ENCODE data around the gene AIMP2. TPM values are rescaled to one million over a fixed set of nuclear protein-coding genes. Genes with fewer than 3 reads are reported as not detected.
A peak's percentile ranks its signal among the peaks of the same experiment; 100 is the strongest.
"Not testable (repeated sequence)": the region's sequence is repeated elsewhere in the genome, so short reads cannot be mapped to it uniquely, and the experiment has no call there.

Gene AIMP2
- 97.2 and 106 TPM in 2 replicates for total RNA-seq (2014; rRNA removed; shearing (Covaris generic); ENCODE audit: low replicate concordance)

DNA sequence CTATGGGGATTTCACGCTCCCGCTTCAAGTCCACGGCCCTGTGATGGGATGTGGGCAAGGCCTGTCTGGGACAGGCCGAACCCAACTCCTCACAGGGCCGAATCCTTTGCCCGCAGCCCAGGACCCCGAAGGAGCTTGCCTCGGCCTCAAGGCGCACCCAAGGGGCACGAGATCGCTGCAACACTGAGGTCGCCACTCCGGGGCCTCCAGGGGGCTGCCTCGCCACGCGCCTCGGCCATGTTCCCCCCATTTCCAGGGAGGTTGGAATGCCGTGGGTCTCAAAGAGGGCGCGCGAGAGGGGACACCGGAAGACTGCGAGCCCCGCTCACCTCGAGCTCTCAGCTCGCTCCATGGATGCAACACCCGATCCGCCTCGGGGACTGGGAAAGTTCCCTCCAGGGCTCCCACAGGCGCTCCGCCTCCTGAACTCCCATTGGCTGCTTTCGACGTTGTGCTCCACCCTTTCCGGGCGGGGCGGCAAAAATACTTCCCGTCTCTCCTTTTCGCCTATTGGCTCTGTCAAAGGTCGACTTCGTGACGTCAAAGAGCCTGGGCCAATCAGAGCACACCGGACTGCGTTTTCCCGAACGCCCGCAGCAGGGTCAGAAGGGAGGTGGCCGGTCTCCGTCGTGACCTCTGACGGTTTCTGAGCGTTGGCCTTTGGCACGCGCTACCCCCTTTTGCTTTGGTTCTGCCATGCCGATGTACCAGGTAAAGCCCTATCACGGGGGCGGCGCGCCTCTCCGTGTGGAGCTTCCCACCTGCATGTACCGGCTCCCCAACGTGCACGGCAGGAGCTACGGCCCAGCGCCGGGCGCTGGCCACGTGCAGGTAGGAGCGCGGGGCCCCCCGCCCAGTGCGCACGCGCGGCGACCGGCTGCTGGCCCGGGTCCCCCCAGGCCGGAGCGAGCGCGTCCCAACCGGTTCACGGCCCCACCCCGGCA is at the start of gene AIMP2, which contains the start of gene PMS2:
TSS of gene AIMP2 (plus strand) at position 605 of the 944 bp plus-strand sequence. CDS start at position 697, 92 bp downstream.
TSS of gene PMS2 (minus strand) at position 382 of the 944 bp plus-strand sequence. CDS start at position 352, 30 bp downstream.
- peak within 1 kb of the TSS; percentile 67; the same call in 1 of the 2 replicates for H2AFZ ChIP-seq (ENCODE audit: low read length)
- H3K9me3 ChIP-seq (ENCODE audit: low read length), result no peaks in the 10 kb centered on the region
- no peaks in the 10 kb centered on the region for H3K9me2 ChIP-seq (replicated peaks; ENCODE audit: insufficient read depth, low read length)
- peaks cover 73% of the 10 kb centered on the region for H3K79me2 ChIP-seq (ENCODE audit: low read length)
- H3K4me3 ChIP-seq (ENCODE audit: low read length), result peak within 1 kb of the TSS; percentile 98
- H3K36me3 ChIP-seq (ENCODE audit: insufficient read depth, low read length), result peaks cover 18% of the 10 kb centered on the region; the same call in 1 of the 2 replicates
- peak within 1 kb of the TSS; percentile 94 for H3K27ac ChIP-seq (ENCODE audit: low read length)
- no peaks in the 10 kb centered on the region for H4K20me1 ChIP-seq (ENCODE audit: insufficient read depth, low read depth, low read length)
- H3K27me3 ChIP-seq (ENCODE audit: low read length), result no peaks in the 10 kb centered on the region
- DNase-seq, result peak; percentile 99
- H3K4me2 ChIP-seq (ENCODE audit: low read depth, low read length, poor library complexity, severe bottlenecking), result peak within 1 kb of the TSS; percentile 93
- peaks cover 28% of the 10 kb centered on the region for H3K4me1 ChIP-seq (ENCODE audit: low read length)
- H3K9ac ChIP-seq (ENCODE audit: low read length), result peak within 1 kb of the TSS; percentile 99

DNA sequence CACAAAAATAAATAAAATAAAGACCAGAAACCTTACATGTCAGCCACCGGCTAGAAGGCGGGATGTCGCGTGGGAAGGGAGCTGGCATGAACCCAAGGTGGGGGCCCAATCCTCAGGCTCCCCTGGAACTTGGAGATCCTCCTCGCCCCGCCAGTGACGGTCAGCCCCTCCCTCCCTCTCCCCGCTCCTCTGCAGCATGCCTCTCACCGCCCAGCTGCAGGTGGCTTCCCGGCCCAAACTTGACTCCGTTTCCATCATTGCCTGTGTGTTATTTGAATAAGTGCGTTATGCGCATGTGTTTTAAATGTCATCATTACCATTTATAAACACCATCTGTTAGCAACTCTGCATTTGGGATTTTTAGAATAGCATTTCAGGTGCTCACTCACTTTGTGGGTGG is 45.9 kb upstream of the AIMP2 start:
- H3K79me2 ChIP-seq (ENCODE audit: low read length); H3K4me3 ChIP-seq (ENCODE audit: low read length); H3K9me3 ChIP-seq (ENCODE audit: low read length); H4K20me1 ChIP-seq (ENCODE audit: insufficient read depth, low read depth, low read length); H2AFZ ChIP-seq (ENCODE audit: low read length); H3K9me2 ChIP-seq (replicated peaks; ENCODE audit: insufficient read depth, low read length); H3K36me3 ChIP-seq (ENCODE audit: insufficient read depth, low read length); H3K4me1 ChIP-seq (ENCODE audit: low read length); DNase-seq; H3K9ac ChIP-seq (ENCODE audit: low read length); H3K27ac ChIP-seq (ENCODE audit: low read length); H3K4me2 ChIP-seq (ENCODE audit: low read depth, low read length, poor library complexity, severe bottlenecking); H3K27me3 ChIP-seq (ENCODE audit: low read length): not testable (repeated sequence)

DNA sequence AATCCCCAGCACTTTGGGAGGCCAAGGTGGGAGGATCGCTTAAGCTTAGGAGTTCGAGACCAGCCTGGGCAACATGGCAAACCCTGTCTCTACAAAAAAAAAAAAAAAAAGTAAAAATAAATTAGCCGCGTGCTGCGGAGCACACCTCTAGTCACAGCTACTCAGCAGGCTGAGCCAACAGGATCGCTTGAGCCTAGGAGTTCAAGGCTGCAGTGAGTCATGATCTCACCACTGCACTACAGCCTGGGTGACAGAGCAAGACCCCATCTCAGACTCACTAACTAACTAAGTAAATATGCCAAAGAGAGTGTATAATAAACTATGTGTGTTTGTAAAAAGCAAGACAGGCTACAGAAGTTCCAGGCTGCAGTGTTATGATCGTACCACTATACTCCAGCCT is 45.3 kb upstream of the AIMP2 start:
- DNase-seq; H3K4me1 ChIP-seq (ENCODE audit: low read length); H3K4me2 ChIP-seq (ENCODE audit: low read depth, low read length, poor library complexity, severe bottlenecking); H2AFZ ChIP-seq (ENCODE audit: low read length); H3K4me3 ChIP-seq (ENCODE audit: low read length); H3K27ac ChIP-seq (ENCODE audit: low read length); H3K9ac ChIP-seq (ENCODE audit: low read length); H3K36me3 ChIP-seq (ENCODE audit: insufficient read depth, low read length); H3K9me3 ChIP-seq (ENCODE audit: low read length); H3K9me2 ChIP-seq (replicated peaks; ENCODE audit: insufficient read depth, low read length); H3K27me3 ChIP-seq (ENCODE audit: low read length); H4K20me1 ChIP-seq (ENCODE audit: insufficient read depth, low read depth, low read length); H3K79me2 ChIP-seq (ENCODE audit: low read length): not testable (repeated sequence)

DNA sequence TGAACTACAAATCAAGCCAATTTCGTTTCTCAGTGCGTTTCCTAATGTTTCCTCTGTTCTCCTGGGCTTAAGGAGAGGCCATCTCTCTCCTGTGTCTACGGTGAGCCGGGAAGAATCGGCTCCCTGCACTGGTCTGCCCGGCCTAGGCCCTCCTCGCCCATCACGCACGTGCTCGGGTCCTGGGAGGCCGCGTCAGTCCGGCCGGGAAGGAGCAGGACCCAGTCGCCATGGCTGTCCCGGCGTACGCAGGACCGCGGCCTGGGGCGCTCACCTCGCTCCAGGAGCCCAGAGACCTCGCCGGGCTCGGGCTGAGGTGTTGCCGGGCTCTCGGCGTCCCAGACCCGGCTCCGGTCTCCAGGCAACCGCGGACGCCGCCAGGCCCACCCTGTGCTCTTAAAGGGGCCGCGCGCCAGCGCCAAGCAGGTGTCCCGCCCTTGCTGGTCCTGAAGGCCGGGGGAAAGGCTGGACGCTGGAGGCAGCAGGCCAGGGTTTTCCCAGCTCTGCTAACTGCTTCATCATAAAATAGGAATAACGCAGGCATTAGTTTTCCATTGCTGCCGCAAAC is 38.6 kb upstream of the AIMP2 start, which contains the start of gene RSPH10B:
TSS of gene RSPH10B (minus strand) at position 343 of the 565 bp plus-strand sequence. CDS start 3,573 bp downstream, outside the sequence.
- not testable (repeated sequence) for H3K9ac ChIP-seq (ENCODE audit: low read length)

DNA sequence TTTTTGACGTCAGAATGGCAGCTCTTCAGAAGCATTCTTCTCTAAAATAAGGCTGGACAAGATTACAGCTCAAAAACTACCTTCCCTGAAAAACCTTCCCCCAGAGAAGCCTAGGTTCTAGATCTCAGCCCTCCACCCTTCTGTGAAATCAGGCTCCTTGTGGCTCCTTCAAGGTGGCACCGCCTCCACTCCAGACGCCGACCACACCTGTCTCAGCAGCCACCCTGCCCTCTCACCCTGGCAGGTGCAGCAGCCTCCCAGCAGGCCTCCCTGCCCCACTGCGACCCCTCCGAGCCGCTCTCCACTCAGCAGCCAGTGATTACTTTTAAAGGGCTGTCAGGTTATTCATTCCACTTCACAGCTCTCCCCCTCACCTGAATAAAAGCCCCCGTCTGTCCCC is 35.5 kb upstream of the AIMP2 start:
- not testable (repeated sequence) for H3K9ac ChIP-seq (ENCODE audit: low read length); H3K9me3 ChIP-seq (ENCODE audit: low read length); H4K20me1 ChIP-seq (ENCODE audit: insufficient read depth, low read depth, low read length); H3K36me3 ChIP-seq (ENCODE audit: insufficient read depth, low read length); H3K4me2 ChIP-seq (ENCODE audit: low read depth, low read length, poor library complexity, severe bottlenecking); H3K4me3 ChIP-seq (ENCODE audit: low read length); H3K79me2 ChIP-seq (ENCODE audit: low read length); H3K9me2 ChIP-seq (replicated peaks; ENCODE audit: insufficient read depth, low read length); H3K27ac ChIP-seq (ENCODE audit: low read length); H2AFZ ChIP-seq (ENCODE audit: low read length); DNase-seq; H3K4me1 ChIP-seq (ENCODE audit: low read length); H3K27me3 ChIP-seq (ENCODE audit: low read length)

More for the DNA sequence above, 38.6 kb upstream of the AIMP2 start, which contains the start of gene RSPH10B:
- not testable (repeated sequence) for H3K9me3 ChIP-seq (ENCODE audit: low read length); H3K4me2 ChIP-seq (ENCODE audit: low read depth, low read length, poor library complexity, severe bottlenecking); DNase-seq; H3K27ac ChIP-seq (ENCODE audit: low read length); H2AFZ ChIP-seq (ENCODE audit: low read length); H3K27me3 ChIP-seq (ENCODE audit: low read length); H3K36me3 ChIP-seq (ENCODE audit: insufficient read depth, low read length); H4K20me1 ChIP-seq (ENCODE audit: insufficient read depth, low read depth, low read length); H3K4me1 ChIP-seq (ENCODE audit: low read length); H3K79me2 ChIP-seq (ENCODE audit: low read length); H3K4me3 ChIP-seq (ENCODE audit: low read length); H3K9me2 ChIP-seq (replicated peaks; ENCODE audit: insufficient read depth, low read length)

DNA sequence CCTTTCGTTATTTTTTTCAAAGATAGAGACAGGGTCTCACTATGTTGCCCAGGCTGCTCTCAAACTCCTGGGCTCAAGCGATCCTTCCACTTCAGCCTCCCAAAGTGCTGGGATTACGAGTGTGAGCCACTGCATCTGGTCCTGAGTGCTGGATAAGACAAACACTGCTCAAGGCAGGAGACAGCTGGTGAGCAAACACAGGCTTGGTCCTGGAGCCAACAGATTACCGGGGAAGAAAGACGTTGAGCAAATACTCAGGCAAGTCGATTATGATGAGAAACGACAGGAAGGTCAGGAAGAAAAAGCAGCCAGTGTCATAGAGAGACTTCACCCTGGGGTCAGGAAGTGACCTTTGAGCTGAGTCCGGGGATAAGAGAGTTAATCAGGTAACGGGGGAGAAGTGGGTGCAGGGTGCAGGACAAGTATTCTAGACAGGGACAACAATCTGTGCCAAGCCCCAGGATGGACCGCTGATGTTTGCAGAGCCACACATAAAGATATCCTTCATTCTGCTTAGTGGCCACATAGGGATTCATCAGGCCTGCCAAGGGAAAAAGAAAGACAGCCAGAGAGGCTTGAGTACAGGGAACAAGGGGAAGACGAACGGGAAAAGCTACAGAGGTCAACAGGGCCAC is 29.3 kb upstream of the AIMP2 start:
- not testable (repeated sequence) for DNase-seq; H3K36me3 ChIP-seq (ENCODE audit: insufficient read depth, low read length); H3K4me3 ChIP-seq (ENCODE audit: low read length); H3K4me1 ChIP-seq (ENCODE audit: low read length); H3K27ac ChIP-seq (ENCODE audit: low read length); H3K9ac ChIP-seq (ENCODE audit: low read length); H3K9me3 ChIP-seq (ENCODE audit: low read length); H4K20me1 ChIP-seq (ENCODE audit: insufficient read depth, low read depth, low read length); H2AFZ ChIP-seq (ENCODE audit: low read length); H3K4me2 ChIP-seq (ENCODE audit: low read depth, low read length, poor library complexity, severe bottlenecking); H3K27me3 ChIP-seq (ENCODE audit: low read length); H3K9me2 ChIP-seq (replicated peaks; ENCODE audit: insufficient read depth, low read length); H3K79me2 ChIP-seq (ENCODE audit: low read length)

DNA sequence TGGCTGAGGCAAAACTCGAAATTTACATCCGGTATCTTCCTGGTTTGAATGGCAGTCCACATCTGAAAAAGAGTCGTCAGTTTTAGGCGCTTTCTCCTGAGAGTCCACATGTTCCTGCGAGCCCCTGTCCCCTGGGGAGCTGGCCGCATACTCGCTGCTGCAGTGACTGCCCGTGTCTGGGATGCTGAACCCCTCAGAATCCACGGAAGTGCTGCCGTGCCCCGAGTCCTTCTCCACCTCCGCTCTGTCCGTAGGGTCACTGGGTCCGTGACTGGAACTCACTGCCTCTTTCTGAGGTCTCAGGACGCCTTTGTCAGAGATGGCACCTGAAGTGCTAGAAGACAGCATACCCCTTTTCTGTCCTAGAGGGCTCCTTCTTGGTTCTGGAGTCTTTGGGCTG is 22.0 kb upstream of the AIMP2 start:
- not testable (repeated sequence) for H3K4me3 ChIP-seq (ENCODE audit: low read length); H4K20me1 ChIP-seq (ENCODE audit: insufficient read depth, low read depth, low read length); H3K9me2 ChIP-seq (replicated peaks; ENCODE audit: insufficient read depth, low read length); H2AFZ ChIP-seq (ENCODE audit: low read length); H3K9ac ChIP-seq (ENCODE audit: low read length); H3K4me2 ChIP-seq (ENCODE audit: low read depth, low read length, poor library complexity, severe bottlenecking); H3K27ac ChIP-seq (ENCODE audit: low read length); H3K79me2 ChIP-seq (ENCODE audit: low read length); DNase-seq; H3K27me3 ChIP-seq (ENCODE audit: low read length); H3K9me3 ChIP-seq (ENCODE audit: low read length); H3K4me1 ChIP-seq (ENCODE audit: low read length)
- peaks cover 11% of the 10 kb centered on the region; the same call in 1 of the 2 replicates for H3K36me3 ChIP-seq (ENCODE audit: insufficient read depth, low read length)
